HG03135 (cell line): ENCODE results near the gene ISL2.
A peak's percentile ranks its signal among the peaks of the same experiment; 100 is the strongest.
"Not testable (repeated sequence)": the region's sequence is repeated elsewhere in the genome, so short reads cannot be mapped to it uniquely, and the experiment has no call there.

Experiments
- ATAC-seq: cut with Tn5 transposase; IDR thresholded peaks from one replicate; pipeline ENCODE4 v1.9.1; 2021; ENCODE audit warnings: mild to moderate bottlenecking, moderate library complexity; ENCODE audit not compliant: unreplicated experiment

Gene ISL2

DNA sequence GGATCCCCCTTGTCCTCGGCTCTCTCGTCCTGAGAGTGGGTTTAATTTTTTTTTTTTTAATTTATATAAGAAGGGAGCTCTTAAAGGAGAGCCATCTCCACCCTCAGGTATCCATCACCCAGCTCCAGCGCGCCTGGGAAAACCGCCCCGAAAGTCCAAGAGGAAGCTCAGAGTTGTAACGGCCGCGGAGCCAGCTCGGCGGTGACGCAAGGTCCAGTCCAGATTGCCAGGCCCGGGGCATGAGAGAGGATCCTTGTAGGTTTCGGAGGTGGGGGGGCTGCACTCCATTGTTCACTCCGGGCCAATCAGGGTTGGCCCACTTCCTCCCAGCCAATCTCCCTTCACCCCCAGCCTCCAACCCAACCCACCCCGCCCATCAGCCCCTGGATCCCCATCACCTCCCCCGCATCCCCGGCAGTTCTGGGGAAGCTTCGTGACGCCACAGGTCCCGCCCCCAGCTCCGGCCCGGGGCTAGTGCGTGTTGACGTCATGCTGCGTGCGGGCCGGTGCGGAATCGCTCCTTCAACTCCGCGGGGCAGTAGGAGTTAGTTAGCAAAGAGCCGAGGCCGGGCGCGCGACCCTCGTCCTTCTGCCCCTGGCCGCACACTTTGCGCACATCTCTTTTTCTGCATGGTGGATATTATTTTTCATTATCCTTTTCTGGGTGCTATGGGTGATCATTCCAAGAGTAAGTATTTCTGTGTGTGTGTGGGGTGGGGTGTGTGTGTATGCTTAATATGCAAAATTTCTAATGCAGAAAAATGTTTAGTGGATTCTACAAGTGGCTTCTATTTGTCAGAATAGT, at the start of gene ISL2:
ISL2 (plus strand) TSS at position 520 of the 805 bp plus-strand sequence; CDS start at position 631, 111 bp downstream.
- peak; percentile 41 for ATAC-seq

DNA sequence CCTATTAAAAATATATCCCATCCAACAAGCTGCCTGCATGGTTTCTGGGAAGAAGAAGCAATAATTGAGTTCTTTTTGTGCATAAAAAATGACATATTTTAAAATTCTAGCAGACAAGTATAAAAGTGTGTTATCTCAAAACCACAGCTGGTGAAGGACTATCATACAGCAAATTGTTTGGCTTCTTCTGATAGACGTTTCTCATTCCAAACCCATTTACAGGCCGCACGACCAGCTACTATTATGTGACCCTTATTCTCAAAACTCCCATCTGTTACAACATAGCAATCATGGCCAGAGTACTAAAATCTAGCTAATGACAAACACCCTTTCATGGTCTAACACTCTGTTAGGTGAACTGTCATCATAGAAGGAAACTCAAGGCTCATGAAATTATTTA, 47.0 kb upstream of the ISL2 start:
- ATAC-seq, result no peak

DNA sequence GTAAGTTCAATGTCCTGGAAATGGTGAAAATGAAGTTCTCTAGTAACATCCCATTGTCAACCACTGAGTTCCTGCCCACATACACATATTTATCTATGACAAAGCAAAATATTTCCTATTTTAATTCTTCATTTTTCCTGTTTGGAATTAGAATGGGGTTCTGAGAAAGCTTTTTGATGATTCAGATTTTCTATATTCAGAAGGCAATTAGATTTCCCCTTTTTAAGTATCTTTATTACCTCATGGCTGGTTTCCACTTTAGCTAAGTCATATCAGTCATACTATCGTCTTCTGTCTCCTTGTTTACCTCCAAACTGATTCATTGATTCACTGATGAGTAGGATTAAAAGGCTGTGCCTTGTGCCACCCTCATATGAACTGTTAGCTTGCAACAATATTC, 43.2 kb upstream of the ISL2 start:
- no peak for ATAC-seq

DNA sequence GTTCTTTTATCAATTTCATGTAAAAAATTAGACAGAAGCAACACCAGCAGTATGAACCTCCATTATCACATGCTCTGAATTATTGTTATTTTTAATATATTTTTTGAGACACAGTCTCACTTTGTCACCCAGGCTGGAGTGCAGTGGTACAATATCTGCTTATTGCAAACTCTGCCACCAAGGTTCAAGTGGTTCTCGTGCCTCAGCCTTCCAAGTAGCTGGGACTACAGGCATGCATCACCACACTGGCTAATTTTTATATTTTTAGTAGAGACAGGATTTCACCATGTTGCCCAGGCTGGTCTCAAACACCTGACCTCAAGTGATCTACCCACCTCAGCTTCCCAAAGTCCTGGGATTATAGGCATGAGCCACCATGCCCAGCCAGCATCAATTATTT, 42.1 kb upstream of the ISL2 start:
- not testable (repeated sequence) for ATAC-seq

DNA sequence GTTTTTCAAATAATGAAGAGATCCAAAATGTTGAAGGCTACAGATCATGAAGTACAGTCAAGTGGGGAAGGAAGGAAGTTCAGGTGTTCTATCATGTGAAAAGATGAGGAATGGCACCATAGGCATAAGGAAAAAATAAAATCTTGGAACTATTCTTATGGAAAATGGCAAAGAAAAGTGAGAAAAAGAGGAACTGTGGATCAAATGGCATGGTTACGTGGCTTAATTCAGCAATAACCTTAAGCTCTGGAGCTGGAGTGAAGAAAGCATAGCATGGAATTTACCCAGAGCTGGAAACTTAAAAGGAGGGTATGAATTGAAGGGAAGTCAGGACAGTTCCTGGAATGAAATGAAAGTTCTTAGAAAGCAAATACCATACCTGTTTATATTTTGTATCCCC, 39.7 kb upstream of the ISL2 start:
- ATAC-seq, result no peak

DNA sequence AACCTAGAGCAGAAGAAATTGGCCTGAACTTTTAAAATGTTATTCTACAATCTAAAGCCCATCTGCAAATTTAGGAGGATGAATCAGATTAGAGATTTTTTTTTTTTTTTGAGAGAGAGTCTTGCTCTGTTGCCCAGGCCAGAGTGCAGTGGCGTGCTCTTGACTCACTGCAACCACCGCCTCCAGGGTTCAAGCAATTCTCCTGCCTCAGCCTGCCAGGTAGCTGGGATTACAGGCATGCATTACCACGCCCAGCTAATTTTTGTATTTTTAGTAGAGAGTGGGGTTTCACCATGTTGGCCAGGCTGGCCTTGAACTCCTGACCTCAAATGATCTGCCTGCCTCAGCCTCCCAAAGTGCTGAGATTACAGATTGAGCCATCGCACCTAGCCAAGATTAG, 38.6 kb upstream of the ISL2 start:
- ATAC-seq, result not testable (repeated sequence)

DNA sequence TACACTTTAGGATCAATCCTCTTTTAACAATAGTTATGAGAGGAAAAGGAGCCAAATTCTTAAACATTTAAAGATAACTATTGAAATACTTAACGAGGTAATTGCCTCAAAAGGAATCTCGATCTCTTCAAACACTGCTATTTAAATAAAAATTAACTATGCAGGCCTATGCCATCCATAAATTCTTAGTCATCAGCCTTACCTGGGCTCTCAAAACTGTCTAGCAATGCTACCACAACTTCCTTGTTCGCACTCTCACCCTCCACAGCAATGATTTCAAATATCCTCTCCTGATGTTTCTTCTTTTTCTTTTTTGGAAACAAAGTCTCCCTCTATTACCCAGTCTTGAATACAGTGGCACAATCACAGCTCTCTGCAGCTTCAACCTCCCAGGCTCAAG, 37.6 kb upstream of the ISL2 start:
- no peak for ATAC-seq

DNA sequence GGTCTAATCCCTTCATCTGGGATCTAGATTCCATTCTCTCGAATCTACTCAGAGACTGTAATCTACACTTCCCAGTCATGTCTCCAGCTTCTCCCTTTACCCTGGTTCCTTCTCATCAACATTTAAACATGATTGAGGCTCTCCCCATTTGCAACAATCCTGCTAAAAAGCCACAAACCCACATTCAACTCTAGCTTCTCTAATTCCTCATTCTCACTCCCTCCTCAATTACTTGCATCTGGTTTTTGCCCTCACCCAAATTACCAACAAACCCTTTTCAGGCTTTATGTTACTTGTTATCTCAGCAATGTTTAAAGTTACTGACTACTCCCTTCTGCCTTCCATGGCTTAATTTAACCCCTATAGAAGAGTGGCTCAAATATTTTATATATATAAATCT, 36.8 kb upstream of the ISL2 start:
- no peak for ATAC-seq

DNA sequence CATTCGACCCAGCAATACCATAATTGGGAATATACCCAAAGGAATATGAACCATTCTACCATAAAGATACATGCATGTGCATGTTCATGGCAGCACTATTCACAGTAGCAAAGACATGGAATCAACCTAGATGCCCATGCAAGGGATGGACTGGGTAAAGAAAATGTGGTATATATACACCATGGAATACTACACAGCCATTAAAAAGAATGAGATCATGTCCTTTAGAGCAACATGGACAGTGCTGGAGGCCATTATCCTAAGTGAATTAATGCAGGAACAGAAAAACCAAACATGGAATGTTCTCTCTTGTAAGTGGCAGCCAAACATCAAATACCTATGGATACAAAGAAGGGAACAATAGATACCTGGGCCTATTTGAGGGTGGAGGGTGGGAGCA, 32.7 kb upstream of the ISL2 start:
- no peak for ATAC-seq

DNA sequence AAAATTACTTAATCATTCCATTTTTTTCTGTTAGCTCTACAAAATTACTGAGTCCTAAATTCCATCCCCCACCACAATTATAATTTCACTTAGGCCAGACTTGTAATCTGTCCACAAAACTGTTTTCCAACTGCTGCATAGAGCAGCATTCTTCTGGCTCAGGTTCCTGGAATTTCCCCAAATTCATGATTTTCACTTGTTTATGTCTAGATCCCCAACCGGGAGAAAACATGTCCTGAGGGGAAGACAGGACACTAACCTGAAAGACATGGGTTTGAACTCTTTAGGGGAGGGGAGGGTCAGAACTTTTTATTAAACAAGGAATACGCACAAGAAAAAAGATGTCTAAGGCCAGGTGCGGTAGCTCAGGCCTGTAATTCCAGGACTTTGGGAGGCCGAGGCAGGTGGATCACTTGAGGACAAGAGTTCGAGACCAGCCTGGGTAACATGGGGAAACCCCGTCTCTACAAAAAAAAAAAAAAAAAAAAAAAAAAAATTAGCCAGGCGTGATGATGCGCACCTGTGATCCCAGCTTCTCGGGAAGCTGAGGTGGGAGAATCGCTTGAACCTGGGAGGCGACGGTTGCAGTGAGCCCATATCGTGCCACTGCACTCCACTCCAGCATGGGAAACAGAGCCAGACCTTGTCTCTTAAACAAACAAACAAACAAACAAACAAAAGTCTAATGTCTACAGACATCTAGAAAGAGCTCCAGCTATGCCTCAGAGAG, 26.8 kb upstream of the ISL2 start:
- no peak for ATAC-seq

DNA sequence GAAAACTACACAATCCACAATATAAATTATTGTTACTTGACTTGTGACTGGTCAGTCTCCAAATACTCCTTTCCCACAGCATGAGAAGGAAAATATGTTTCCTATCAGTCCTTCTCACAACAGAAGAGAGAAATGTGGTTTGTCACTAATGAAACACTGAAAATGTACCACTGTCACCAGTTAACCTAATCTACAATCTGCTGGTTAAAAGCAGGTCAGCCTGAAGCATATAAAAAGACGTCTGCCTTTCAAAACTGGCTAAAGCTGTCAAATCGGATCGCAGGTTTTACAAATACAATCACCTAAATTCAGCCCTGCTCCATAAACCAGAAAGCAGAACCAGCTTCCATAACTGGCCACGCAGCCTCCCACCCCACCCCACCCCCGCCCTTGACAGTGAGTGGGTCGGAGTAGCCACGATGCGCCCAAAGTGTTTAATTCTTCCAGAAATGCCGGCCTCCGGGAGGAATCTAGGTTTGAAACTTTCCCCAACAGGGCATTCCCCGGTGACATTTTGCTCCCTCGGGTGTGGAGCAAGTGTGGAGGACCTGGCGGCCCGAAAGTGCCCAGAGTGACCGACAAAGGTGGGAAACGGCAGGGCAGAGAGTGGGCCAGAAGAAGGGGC, 26.0 kb upstream of the ISL2 start:
- ATAC-seq, result peak; percentile 20

DNA sequence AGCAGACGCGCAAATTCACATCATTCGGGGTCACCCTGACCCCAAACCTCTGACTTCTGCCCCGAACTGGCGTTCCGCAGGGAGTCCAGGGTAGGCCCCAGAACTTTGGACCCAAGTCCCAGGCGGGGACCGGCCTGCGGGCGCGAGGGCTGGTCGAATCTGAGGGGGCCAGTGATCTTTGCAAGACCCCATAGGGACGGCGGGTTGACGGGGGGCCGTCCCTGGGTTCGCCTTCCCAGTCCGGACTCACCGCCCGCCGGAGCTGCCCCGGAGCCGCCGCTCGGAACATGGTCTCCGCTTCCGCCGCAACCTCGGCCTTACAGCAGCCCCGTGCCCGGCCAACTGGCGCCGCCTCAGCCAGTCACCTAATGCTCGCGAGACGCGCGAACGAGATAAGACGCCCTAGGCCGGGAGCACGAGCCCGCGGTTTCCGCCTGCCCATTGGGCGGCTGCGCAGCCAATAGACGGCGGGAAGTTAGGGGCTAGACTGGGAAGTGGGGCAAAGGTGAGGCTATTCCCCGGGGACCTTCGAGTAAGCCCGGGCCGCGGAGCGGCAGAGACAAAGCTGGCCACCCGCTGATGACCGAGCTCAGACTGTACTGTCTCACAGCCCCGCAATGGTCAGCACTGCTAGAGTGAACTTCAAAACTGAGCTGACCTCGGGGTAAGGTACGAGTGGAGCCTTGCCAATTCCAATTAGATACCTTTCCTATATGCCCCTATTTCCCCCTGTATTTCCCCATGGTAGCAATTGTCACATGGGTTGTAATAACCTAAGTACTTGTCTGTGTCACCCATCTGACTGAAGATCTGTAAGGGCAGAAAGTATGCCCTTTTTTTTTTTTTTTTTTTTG, 25.2 kb upstream of the ISL2 start, which contains the start of gene ETFA:
ETFA (minus strand) TSS at position 370 of the 854 bp plus-strand sequence; CDS start at position 289, 81 bp downstream.
- peak; percentile 97 for ATAC-seq

DNA sequence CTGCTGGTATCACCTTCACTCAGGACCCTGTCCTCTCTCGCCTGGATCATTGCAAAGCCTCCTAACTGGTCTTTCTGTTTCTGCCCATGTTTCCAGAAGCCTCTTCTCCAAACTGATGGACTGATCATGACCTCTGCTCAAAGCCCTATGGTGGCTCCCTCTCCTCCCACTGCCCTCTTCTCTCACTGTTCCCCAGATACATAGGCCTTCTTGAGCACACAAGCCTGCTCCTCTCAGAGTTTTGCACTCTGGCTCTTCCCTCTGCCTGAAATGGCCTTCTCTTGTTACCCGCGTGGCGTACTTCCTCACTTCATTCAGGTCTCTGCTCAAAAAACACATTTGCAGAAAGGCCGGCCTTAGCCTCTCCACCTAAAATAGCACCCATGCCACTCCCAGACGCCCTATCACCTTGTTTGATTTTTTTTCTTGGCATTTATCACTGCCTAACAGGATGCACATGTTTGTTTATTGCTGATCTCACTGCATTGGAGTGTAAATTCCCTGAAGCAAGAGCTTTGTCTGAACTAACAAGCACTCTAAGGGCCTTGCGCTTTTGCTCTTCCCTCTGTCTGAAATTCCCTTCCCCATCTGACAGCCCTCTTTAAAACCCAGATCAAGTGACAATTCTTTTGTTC, 23.9 kb upstream of the ISL2 start:
- ATAC-seq, result no peak

DNA sequence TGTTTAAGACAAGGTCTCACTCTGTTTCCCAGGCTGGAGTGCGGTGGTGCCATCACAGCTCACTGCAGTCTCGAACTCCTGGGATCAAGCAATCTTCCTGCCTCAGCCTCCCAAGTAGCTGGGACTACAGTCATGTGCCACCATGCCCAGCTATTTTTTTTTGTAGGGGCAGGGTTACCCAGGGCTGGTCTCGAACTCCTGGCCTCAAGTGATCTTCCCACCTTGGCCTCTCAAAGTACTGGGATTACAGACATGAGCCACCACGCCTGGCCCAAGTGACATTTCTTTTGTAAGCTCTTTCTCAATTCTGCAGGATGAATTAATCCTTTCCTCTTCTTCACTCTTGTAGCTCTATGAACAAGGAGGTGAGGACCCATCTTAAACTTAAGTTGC, 23.4 kb upstream of the ISL2 start:
- ATAC-seq, result not testable (repeated sequence)

DNA sequence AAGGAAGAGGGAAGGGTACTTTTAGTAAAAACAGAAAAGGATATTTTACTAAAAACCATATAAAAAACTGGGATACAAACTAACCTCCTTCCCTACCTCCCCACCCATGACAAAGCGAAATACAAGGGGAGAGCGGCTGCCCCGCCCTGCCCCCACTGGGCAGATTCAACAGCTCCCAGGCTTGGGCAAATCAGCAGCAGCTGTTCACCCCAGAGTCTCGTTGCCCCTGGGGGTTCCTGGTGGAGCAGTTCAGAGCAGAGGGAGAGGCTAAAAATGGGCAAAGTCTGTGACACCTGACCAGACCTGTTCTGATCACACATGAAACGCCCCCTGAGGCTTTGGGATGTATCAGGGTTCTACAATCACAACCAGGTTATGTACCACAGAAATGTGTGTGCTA, 22.8 kb upstream of the ISL2 start:
- no peak for ATAC-seq

DNA sequence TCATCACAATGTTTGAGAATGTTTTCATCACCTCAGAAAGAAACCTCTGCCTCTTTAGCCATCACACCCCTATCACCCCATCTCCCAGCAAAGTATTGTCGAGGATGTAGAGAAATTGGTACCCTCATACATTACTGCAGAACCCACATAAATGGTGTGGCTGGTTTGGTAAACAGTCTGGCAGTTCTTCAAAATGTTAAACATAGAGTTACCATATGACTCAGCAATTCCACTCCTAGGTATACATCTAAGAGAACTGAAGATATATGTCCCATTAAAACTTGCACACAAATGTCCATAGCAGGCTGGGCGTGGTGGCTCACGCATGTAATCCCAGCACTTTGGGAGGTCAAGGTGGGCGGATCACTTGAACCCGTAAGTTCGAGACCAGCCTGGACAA, 16.6 kb upstream of the ISL2 start:
- no peak for ATAC-seq

DNA sequence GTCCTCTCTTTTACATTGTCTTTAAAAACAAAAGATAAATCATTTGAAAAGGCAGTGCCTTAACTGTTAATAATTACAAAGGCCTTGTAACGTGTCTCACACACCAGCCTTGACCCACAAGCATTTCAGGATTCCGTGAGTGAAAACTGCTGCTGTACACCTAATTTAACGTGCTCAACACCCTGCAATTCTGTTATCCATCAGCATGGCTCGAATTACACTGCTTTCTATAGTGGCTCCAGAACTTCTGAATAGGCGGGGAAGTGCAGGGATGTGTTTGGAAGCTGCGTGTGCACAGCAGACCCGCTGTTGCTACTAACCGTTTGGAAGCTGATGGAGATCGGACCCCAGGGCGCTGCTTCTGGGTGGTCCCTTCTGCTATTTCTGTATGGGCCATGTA, 15.4 kb upstream of the ISL2 start:
- no peak for ATAC-seq

DNA sequence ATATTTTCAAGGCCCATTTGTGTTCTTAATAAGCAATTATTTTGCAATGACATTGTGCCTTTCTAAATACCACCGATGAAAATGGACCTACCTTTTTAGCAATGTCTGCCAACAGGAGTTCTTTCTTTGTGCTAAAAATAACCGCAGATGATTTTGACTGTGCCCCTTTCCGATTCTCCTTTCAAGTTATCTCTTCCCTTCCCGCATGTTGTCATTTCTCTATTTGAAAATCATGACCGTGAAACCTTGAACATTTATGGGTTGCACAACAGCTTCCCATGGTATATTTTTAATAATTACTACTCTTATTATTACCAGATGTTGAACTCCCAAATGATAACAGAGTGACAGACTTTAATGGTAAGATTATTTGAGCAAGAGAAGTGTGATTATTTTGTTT, 15.0 kb upstream of the ISL2 start:
- ATAC-seq, result no peak

DNA sequence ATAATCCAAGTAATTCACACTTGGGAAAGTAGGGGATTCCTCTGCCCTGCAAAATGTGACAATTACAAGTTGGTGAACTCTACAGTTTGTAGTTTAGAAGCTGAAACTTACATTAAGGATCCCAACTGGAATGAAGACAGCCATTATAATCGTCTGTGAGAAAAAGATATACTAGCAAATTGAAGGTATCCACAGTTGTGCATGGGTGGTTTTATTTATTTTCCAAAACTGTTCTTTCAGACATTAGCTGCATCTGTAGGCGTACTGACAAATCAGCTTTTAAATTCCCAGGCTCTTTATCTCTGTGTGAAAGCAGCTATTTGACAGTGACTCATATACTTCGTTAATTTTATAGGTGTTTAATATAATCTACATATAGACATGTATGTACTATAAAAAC, 12.5 kb upstream of the ISL2 start:
- no peak for ATAC-seq

DNA sequence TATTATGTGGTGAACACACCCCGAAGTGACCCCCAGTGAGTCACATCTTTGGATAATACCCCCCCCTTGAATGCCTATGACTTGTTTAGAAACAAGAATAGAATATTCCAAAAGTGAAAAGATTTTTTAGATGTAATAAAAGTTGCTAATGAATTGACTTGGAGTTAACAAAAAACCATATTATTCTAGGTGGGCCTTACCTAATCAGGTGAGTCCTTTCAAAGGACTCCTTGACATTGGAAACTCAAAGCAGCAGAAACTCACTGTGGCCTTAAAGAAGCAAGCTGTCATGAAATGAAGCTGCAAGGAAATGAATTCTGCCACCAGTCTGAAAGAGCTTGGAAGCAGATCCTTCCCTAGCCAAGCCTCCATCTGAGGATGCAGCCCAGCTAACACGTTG, 10.9 kb upstream of the ISL2 start:
- ATAC-seq, result no peak
